ENCODE data around the gene CIC. TPM values are rescaled to one million over a fixed set of nuclear protein-coding genes. Genes with fewer than 3 reads are reported as not detected.

Gene CIC
- total and polyA plus RNA-seq, 9 of the 15 experiments (the other 6 are each of a cell fraction or from before 2014, with no cell fraction given) = 0.07 to 44.7 (median 8.6) TPM

DNA sequence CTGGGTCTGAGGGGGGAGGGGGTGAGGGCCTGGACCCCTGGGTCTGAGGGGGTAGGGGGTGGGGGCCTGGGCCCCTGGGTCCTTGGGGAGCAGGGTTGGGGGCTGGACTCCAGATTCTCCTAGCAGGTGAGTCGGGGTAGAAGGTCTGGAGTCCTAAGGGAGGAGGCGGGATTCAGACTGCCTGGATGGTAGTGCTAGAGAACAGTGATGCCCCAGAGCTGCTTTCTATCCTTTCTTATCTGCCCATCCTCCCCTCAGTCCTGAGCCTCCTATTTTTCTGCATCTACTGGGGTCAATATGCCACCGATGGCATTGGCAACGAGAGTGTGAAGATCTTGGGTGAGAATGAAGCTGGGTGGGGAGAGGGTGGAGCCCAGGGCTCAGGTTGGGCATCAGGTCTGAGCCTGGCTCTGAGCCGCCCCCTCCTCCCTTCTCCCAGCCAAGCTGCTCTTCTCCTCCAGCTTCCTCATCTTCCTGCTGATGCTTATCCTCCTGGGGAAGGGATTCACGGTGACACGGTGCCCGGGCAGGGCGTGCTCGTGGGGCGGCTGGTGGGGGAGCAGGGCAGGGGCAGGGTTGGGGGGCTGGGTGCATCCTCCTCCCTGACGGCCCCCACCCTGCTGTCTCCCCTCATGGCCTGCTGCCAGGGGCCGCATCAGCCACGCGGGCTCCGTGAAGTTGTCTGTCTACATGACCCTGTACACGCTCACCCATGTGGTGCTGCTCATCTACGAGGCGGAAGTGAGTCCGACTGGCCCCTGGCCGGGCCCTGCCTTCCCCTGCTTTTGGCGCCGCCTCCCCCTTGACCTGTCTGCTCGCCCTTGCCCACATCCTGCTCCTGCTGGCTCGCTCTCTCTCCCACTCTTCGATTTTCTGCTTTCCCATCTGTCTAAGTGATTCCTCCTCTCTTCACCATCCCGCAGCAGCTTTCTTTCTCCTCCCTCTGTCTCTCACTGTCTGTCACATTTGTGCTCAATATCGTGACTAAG is 47.5 kb downstream of the CIC start (continued):
- TF ChIP-seq, protein P1, sequence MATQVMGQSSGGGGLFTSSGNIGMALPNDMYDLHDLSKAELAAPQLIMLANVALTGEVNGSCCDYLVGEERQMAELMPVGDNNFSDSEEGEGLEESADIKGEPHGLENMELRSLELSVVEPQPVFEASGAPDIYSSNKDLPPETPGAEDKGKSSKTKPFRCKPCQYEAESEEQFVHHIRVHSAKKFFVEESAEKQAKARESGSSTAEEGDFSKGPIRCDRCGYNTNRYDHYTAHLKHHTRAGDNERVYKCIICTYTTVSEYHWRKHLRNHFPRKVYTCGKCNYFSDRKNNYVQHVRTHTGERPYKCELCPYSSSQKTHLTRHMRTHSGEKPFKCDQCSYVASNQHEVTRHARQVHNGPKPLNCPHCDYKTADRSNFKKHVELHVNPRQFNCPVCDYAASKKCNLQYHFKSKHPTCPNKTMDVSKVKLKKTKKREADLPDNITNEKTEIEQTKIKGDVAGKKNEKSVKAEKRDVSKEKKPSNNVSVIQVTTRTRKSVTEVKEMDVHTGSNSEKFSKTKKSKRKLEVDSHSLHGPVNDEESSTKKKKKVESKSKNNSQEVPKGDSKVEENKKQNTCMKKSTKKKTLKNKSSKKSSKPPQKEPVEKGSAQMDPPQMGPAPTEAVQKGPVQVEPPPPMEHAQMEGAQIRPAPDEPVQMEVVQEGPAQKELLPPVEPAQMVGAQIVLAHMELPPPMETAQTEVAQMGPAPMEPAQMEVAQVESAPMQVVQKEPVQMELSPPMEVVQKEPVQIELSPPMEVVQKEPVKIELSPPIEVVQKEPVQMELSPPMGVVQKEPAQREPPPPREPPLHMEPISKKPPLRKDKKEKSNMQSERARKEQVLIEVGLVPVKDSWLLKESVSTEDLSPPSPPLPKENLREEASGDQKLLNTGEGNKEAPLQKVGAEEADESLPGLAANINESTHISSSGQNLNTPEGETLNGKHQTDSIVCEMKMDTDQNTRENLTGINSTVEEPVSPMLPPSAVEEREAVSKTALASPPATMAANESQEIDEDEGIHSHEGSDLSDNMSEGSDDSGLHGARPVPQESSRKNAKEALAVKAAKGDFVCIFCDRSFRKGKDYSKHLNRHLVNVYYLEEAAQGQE (IDR thresholded peaks at IDR 0.05; ENCODE audit: borderline replicate concordance) = no peak
- TF ChIP-seq, protein P1 (CRISPR knock-in tag; IDR thresholded peaks at IDR 0.05; ENCODE audit: low read depth) = no peak; the same call in 1 of the 2 replicates
- TF ChIP-seq ZNF696 (CRISPR knock-in tag; conservative IDR thresholded peaks at IDR 0.05) (no peak), NFIC (IDR thresholded peaks at IDR 0.05) (peak; percentile 36; the same call in 1 of the 2 replicates), ZC3H8 (IDR thresholded peaks at IDR 0.05) (no peak), ARNT (IDR thresholded peaks at IDR 0.05) (no peak), SETDB1 (IDR thresholded peaks at IDR 0.05; ENCODE audit: low read length) (no peak), KDM4B (IDR thresholded peaks at IDR 0.05; ENCODE audit: borderline replicate concordance in 2 of 2, low read depth in 1 of 2) (no peak)
- TF ChIP-seq, protein P2, sequence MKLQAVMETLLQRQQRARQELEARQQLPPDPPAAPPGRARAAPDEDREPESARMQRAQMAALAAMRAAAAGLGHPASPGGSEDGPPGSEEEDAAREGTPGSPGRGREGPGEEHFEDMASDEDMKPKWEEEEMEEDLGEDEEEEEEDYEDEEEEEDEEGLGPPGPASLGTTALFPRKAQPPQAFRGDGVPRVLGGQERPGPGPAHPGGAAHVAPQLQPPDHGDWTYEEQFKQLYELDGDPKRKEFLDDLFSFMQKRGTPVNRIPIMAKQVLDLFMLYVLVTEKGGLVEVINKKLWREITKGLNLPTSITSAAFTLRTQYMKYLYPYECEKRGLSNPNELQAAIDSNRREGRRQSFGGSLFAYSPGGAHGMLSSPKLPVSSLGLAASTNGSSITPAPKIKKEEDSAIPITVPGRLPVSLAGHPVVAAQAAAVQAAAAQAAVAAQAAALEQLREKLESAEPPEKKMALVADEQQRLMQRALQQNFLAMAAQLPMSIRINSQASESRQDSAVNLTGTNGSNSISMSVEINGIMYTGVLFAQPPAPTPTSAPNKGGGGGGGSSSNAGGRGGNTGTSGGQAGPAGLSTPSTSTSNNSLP (IDR thresholded peaks at IDR 0.05; ENCODE audit: borderline replicate concordance, low read depth, low read length) = no peak
